ENCODE data around the gene DCLK2.

- TF ChIP-seq EP300 (IDR thresholded peaks at IDR 0.05) (no peak), POLR2A (IDR thresholded peaks at IDR 0.05) (no peak)
- TF ChIP-seq, protein P1, sequence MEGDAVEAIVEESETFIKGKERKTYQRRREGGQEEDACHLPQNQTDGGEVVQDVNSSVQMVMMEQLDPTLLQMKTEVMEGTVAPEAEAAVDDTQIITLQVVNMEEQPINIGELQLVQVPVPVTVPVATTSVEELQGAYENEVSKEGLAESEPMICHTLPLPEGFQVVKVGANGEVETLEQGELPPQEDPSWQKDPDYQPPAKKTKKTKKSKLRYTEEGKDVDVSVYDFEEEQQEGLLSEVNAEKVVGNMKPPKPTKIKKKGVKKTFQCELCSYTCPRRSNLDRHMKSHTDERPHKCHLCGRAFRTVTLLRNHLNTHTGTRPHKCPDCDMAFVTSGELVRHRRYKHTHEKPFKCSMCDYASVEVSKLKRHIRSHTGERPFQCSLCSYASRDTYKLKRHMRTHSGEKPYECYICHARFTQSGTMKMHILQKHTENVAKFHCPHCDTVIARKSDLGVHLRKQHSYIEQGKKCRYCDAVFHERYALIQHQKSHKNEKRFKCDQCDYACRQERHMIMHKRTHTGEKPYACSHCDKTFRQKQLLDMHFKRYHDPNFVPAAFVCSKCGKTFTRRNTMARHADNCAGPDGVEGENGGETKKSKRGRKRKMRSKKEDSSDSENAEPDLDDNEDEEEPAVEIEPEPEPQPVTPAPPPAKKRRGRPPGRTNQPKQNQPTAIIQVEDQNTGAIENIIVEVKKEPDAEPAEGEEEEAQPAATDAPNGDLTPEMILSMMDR (IDR thresholded peaks at IDR 0.05) = no peak
These were observed 48.1 kb downstream of the DCLK2 start for GRCh38 chr4:150126201-150126863.

Data from ovary (tissue), 3 donors.